GM23338 (cell line): ENCODE measurements around the gene UBL4A. TPM values are rescaled to one million over a fixed set of nuclear protein-coding genes. Genes with fewer than 3 reads are reported as not detected.

Experiments
- ATAC-seq: fragments of 200-7000 bp; cut with Tn5 transposase; 3 replicates; pipeline ENCODE4 v1.9.1; 2020
- DNase-seq: peaks from one replicate; pipeline ENCODE4 v3.0.0-alpha.2; 2015; ENCODE audit warnings: low spot score
- H2AFZ ChIP-seq: fragments of 200-600 bp; sonication (generic); 2 replicates; pipeline ENCODE4 v1.8.0; 2016; ENCODE audit warnings: antibody characterized with exemption, mild to moderate bottlenecking, moderate library complexity
- H3F3A ChIP-seq: fragments of 200-600 bp; sonication (generic); replicated peaks from 2 replicates; pipeline ENCODE4 v1.8.0; 2017; ENCODE audit warnings: antibody characterized with exemption, mixed run types, low read depth
- H3K27ac ChIP-seq: fragments of 200-600 bp; sonication (generic); 2 replicates; pipeline ENCODE4 v1.6.1; 2016; ENCODE audit warnings: low read depth
- H3K27me3 ChIP-seq: fragments of 200-600 bp; sonication (generic); 2 replicates; pipeline ENCODE4 v1.8.0; 2016; ENCODE audit warnings: mild to moderate bottlenecking, mixed run types, moderate library complexity; ENCODE audit not compliant: insufficient read depth
- H3K36me3 ChIP-seq: fragments of 200-600 bp; sonication (generic); 2 replicates; pipeline ENCODE4 v1.8.0; 2016; ENCODE audit warnings: mild to moderate bottlenecking; ENCODE audit not compliant: insufficient read depth
- H3K4me1 ChIP-seq: fragments of 200-600 bp; sonication (generic); 2 replicates; pipeline ENCODE4 v1.8.0; 2016; ENCODE audit warnings: mild to moderate bottlenecking, moderate library complexity; ENCODE audit not compliant: insufficient read depth
- H3K4me2 ChIP-seq: fragments of 200-600 bp; sonication (generic); 2 replicates; pipeline ENCODE4 v1.7.1; 2017; ENCODE audit warnings: mixed run types
- H3K4me3 ChIP-seq: fragments of 200-600 bp; sonication (generic); 2 replicates; pipeline ENCODE4 v1.6.1; 2016; ENCODE audit warnings: mixed run types
- H3K79me2 ChIP-seq: fragments of 200-600 bp; sonication (generic); replicated peaks from 2 replicates; pipeline ENCODE4 v1.8.0; 2017; ENCODE audit warnings: mild to moderate bottlenecking; ENCODE audit not compliant: insufficient read depth
- H3K9me2 ChIP-seq: fragments of 200-600 bp; sonication (generic); 2 replicates; pipeline ENCODE4 v1.8.0; 2017; ENCODE audit not compliant: insufficient read depth
- H4K20me1 ChIP-seq: fragments of 200-600 bp; sonication (generic); replicated peaks from 2 replicates; pipeline ENCODE4 v1.8.0; 2017; ENCODE audit warnings: mild to moderate bottlenecking; ENCODE audit not compliant: insufficient read depth
- H3K27ac Mint-ChIP-seq: 2 replicates; pipeline ENCODE4 v1.8.0; 2020; ENCODE audit warnings: inconsistent platforms, mild to moderate bottlenecking, moderate library complexity, mixed read lengths
- H3K27me3 Mint-ChIP-seq: 3 replicates; pipeline ENCODE4 v1.8.0; 2022; ENCODE audit warnings: low read depth, mild to moderate bottlenecking, moderate library complexity, mixed read lengths, inconsistent platforms; ENCODE audit not compliant: insufficient read depth, poor library complexity
- H3K36me3 Mint-ChIP-seq: 3 replicates; pipeline ENCODE4 v1.8.0; 2021; ENCODE audit warnings: low read depth, mild to moderate bottlenecking, inconsistent platforms, moderate library complexity, mixed read lengths
- H3K4me1 Mint-ChIP-seq: 3 replicates; pipeline ENCODE4 v1.8.0; 2020; ENCODE audit warnings: mild to moderate bottlenecking, inconsistent platforms, mixed read lengths
- H3K4me3 Mint-ChIP-seq: 3 replicates; pipeline ENCODE4 v1.8.0; 2021; ENCODE audit warnings: moderate library complexity, mild to moderate bottlenecking, inconsistent platforms, mixed read lengths
- H3K9me3 Mint-ChIP-seq: 3 replicates; pipeline ENCODE4 v1.8.0; 2020; ENCODE audit warnings: moderate library complexity, mild to moderate bottlenecking, inconsistent platforms, mixed read lengths
- CREB1 ChIP-seq: fragments of 250-450 bp; sonication (Bioruptor Pico); IDR thresholded peaks from 2 replicates; pipeline ENCODE4 v1.5.0; 2020; ENCODE audit warnings: low read depth, mild to moderate bottlenecking, moderate library complexity
- ETS1 ChIP-seq: IDR thresholded peaks from 2 replicates; pipeline ENCODE4 v1.6.1; 2016; ENCODE audit warnings: antibody characterized with exemption
- EZH2 ChIP-seq: fragments of 200-600 bp; sonication (generic); IDR thresholded peaks from one replicate; pipeline ENCODE4 v1.8.0; 2017; ENCODE audit warnings: antibody characterized with exemption, mild to moderate bottlenecking, low read depth; ENCODE audit not compliant: unreplicated experiment
- EZH2phosphoT487 ChIP-seq: fragments of 200-600 bp; sonication (generic); IDR thresholded peaks from one replicate; pipeline ENCODE4 v1.8.1; 2018; ENCODE audit warnings: antibody characterized with exemption; ENCODE audit not compliant: unreplicated experiment
- NANOG ChIP-seq: IDR thresholded peaks from 2 replicates; pipeline ENCODE4 v1.6.1; 2016; ENCODE audit warnings: antibody characterized with exemption, borderline replicate concordance
- POLR2AphosphoS5 ChIP-seq: IDR thresholded peaks from 2 replicates; pipeline ENCODE4 v1.6.1; 2016; ENCODE audit warnings: antibody characterized with exemption, low read depth
- REST ChIP-seq: IDR thresholded peaks from one replicate; pipeline ENCODE4 v1.6.1; 2018; ENCODE audit warnings: antibody characterized with exemption; ENCODE audit not compliant: unreplicated experiment
- STAT1 ChIP-seq: IDR thresholded peaks from one replicate; pipeline ENCODE4 v1.6.1; 2016; ENCODE audit warnings: antibody characterized with exemption; ENCODE audit not compliant: unreplicated experiment
- ZNF114 ChIP-seq: fragments of 250-450 bp; sonication (Bioruptor Pico); IDR thresholded peaks from 2 replicates; pipeline ENCODE4 v1.5.0; 2020; ENCODE audit warnings: mild to moderate bottlenecking, moderate library complexity
- polyA plus RNA-seq: library from polyadenylated mRNA; unstranded; fragments of >200 nt; fragmentation: Nextera tagmentation; extraction: Ambion mirVana; gene quantifications from 2 replicates; pipeline ENCODE4 v1.2.1, GENCODE V29; 2016
- total RNA-seq: library from RNA; depleted of rRNA; stranded (reverse); fragments of >200 nt; shearing (Covaris generic); gene quantifications from 2 replicates; pipeline ENCODE4 v1.2.3, GENCODE V29; 2014
- TF ChIP-seq, protein P1 (sequence below), 2 experiments: fragments of 200-600 bp in 1 of 2; sonication (generic) in 1 of 2; conservative IDR thresholded peaks; 2 replicates each; pipeline versions ENCODE4 v1.5.1 to v1.6.1; 2016 to 2017; ENCODE audit warnings: antibody characterized with exemption in 2 of 2, low read depth in 2 of 2, mild to moderate bottlenecking in 2 of 2, moderate library complexity in 1 of 2
- TF ChIP-seq, protein P2 (sequence below): fragments of 250-450 bp; sonication (Bioruptor Pico); IDR thresholded peaks from 2 replicates; pipeline ENCODE4 v1.5.0; 2020; ENCODE audit warnings: mild to moderate bottlenecking, moderate library complexity

The UBL4A gene
- total and polyA plus RNA-seq, 2 experiments from 2014 or later, result 15.6 to 43.7 TPM

DNA sequence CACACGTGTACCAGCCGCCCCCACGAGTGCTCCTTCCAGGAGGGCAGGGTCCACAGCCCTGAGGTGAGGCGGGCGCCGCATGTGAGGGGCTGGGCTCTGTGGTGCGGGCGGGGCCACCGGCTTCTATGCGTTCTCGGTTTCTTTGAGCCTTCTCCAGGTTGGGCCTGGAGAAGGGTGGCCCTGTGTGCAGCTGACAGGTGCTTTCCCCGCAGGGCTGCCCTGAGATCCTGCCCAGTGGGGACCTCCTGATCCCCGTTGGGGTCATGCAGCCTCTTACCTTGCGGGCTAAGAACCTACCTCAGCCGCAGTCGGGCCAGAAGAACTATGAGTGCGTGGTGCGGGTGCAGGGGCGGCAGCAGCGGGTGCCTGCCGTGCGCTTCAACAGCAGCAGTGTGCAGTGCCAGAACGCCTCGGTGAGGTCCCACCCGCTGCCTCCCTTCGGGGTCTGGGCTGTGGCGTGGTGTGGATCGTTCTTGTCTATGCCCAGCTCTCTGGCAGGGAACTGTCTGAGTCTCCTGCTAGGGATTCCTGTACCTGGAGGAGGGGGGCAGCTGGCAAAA is 21.5 kb downstream of the UBL4A start:
- no peak for TF ChIP-seq ETS1
- TF ChIP-seq STAT1, result no peak
- no peak for TF ChIP-seq EZH2phosphoT487
- TF ChIP-seq, protein P1, sequence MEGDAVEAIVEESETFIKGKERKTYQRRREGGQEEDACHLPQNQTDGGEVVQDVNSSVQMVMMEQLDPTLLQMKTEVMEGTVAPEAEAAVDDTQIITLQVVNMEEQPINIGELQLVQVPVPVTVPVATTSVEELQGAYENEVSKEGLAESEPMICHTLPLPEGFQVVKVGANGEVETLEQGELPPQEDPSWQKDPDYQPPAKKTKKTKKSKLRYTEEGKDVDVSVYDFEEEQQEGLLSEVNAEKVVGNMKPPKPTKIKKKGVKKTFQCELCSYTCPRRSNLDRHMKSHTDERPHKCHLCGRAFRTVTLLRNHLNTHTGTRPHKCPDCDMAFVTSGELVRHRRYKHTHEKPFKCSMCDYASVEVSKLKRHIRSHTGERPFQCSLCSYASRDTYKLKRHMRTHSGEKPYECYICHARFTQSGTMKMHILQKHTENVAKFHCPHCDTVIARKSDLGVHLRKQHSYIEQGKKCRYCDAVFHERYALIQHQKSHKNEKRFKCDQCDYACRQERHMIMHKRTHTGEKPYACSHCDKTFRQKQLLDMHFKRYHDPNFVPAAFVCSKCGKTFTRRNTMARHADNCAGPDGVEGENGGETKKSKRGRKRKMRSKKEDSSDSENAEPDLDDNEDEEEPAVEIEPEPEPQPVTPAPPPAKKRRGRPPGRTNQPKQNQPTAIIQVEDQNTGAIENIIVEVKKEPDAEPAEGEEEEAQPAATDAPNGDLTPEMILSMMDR (conservative IDR thresholded peaks at IDR 0.05; ENCODE audit: low read depth in 2 of 2), result no peak
- TF ChIP-seq POLR2AphosphoS5, result no peak
- no peak for TF ChIP-seq CREB1 (CRISPR knock-in tag)
- TF ChIP-seq, protein P2, sequence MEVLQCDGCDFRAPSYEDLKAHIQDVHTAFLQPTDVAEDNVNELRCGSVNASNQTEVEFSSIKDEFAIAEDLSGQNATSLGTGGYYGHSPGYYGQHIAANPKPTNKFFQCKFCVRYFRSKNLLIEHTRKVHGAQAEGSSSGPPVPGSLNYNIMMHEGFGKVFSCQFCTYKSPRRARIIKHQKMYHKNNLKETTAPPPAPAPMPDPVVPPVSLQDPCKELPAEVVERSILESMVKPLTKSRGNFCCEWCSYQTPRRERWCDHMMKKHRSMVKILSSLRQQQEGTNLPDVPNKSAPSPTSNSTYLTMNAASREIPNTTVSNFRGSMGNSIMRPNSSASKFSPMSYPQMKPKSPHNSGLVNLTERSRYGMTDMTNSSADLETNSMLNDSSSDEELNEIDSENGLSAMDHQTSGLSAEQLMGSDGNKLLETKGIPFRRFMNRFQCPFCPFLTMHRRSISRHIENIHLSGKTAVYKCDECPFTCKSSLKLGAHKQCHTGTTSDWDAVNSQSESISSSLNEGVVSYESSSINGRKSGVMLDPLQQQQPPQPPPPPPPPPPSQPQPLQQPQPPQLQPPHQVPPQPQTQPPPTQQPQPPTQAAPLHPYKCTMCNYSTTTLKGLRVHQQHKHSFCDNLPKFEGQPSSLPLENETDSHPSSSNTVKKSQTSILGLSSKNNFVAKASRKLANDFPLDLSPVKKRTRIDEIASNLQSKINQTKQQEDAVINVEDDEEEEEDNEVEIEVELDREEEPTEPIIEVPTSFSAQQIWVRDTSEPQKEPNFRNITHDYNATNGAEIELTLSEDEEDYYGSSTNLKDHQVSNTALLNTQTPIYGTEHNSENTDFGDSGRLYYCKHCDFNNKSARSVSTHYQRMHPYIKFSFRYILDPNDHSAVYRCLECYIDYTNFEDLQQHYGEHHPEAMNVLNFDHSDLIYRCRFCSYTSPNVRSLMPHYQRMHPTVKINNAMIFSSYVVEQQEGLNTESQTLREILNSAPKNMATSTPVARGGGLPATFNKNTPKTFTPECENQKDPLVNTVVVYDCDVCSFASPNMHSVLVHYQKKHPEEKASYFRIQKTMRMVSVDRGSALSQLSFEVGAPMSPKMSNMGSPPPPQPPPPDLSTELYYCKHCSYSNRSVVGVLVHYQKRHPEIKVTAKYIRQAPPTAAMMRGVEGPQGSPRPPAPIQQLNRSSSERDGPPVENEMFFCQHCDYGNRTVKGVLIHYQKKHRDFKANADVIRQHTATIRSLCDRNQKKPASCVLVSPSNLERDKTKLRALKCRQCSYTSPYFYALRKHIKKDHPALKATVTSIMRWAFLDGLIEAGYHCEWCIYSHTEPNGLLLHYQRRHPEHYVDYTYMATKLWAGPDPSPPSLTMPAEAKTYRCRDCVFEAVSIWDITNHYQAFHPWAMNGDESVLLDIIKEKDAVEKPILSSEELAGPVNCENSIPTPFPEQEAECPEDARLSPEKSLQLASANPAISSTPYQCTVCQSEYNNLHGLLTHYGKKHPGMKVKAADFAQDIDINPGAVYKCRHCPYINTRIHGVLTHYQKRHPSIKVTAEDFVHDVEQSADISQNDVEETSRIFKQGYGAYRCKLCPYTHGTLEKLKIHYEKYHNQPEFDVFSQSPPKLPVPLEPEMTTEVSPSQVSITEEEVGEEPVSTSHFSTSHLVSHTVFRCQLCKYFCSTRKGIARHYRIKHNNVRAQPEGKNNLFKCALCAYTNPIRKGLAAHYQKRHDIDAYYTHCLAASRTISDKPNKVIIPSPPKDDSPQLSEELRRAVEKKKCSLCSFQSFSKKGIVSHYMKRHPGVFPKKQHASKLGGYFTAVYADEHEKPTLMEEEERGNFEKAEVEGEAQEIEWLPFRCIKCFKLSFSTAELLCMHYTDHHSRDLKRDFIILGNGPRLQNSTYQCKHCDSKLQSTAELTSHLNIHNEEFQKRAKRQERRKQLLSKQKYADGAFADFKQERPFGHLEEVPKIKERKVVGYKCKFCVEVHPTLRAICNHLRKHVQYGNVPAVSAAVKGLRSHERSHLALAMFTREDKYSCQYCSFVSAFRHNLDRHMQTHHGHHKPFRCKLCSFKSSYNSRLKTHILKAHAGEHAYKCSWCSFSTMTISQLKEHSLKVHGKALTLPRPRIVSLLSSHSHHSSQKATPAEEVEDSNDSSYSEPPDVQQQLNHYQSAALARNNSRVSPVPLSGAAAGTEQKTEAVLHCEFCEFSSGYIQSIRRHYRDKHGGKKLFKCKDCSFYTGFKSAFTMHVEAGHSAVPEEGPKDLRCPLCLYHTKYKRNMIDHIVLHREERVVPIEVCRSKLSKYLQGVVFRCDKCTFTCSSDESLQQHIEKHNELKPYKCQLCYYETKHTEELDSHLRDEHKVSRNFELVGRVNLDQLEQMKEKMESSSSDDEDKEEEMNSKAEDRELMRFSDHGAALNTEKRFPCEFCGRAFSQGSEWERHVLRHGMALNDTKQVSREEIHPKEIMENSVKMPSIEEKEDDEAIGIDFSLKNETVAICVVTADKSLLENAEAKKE, result no peak
- TF ChIP-seq EZH2, result no peak
- TF ChIP-seq NANOG, result no peak
- no peak for TF ChIP-seq ZNF114 (CRISPR knock-in tag)
- TF ChIP-seq REST, result no peak
- no peaks in the 10 kb centered on the region for H3K27me3 Mint-ChIP-seq
- Histone ChIP-seq H3K4me3 (no peak overlapping the region), H2AFZ (no peak overlapping the region), H3K27ac (no peak overlapping the region), H3K79me2 (no peaks in the 10 kb centered on the region), H3K4me1 (no peaks in the 10 kb centered on the region), H3K4me2 (no peak overlapping the region), H3K9me2 (no peaks in the 10 kb centered on the region), H4K20me1 (no peaks in the 10 kb centered on the region), H3K27me3 (no peaks in the 10 kb centered on the region), H3K36me3 (no peaks in the 10 kb centered on the region), H3F3A (no peaks in the 10 kb centered on the region)
- peaks cover 10% of the 10 kb centered on the region; the same call in 2 of the 3 replicates for H3K36me3 Mint-ChIP-seq
- H3K4me3 Mint-ChIP-seq, result no peak overlapping the region
- H3K4me1 Mint-ChIP-seq, result no peaks in the 10 kb centered on the region
- no peak overlapping the region for H3K27ac Mint-ChIP-seq
- DNase-seq, result no peak
- H3K9me3 Mint-ChIP-seq, result no peaks in the 10 kb centered on the region
- ATAC-seq, result no peak
